OCI-LY3 (cell line): ENCODE results near the gene AGAP1.

Source experiments
- CTCF ChIP-seq: fragments of 200-600, 300-600 bp; sonication (generic); IDR thresholded peaks from 2 replicates; pipeline ENCODE4 v1.5.1; 2014; ENCODE audit warnings: antibody characterized with exemption, low read length, low read depth
- EZH2phosphoT487 ChIP-seq: fragments of 200-600 bp; shearing (Covaris generic); IDR thresholded peaks from 2 replicates; pipeline ENCODE4 v1.6.1; 2018; ENCODE audit warnings: antibody characterized with exemption, mixed run types, low read depth

GRCh38 chr2:235507928-235508327 lies 14.1 kb downstream of the AGAP1 start:
- TF ChIP-seq CTCF (no peak), EZH2phosphoT487 (no peak)
